LNCaP clone FGC (cell line): ENCODE results near the gene EPX.

Source experiments
- DNase-seq: peaks from one replicate; pipeline ENCODE4 v3.0.0-alpha.2; 2011; ENCODE audit warnings: low read depth
- H3K4me3 ChIP-seq: 2 replicates; pipeline ENCODE4 v1.5.1; 2011; ENCODE audit warnings: mild to moderate bottlenecking, low read depth, low read length, control low read depth
- TF ChIP-seq, protein P1 (sequence below): IDR thresholded peaks from 2 replicates; pipeline ENCODE4 v1.5.1; 2012; ENCODE audit warnings: mild to moderate bottlenecking; ENCODE audit not compliant: control insufficient read depth, insufficient read depth; ENCODE audit errors: extremely low read depth

The EPX gene

DNA sequence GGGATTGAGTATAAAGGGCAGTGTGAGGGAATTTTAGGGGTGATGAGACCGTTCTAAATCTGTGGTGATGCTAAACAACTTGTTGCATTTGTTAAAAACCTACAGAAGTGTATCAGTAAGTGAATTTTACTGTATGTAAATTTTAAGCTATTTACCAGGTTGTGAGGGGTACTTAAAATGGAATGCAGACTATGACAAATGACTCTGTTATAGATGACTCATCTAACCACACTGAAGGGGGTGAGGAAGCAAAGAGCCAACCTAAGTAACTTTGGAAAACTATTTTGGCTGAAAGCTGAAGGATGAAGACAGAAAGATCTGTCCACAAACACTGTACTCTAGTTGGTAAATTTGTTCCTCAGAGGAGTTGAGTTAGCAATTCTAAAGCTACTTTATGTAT lies 31.8 kb downstream of the EPX start:
- DNase-seq = no peak
- TF ChIP-seq, protein P1, sequence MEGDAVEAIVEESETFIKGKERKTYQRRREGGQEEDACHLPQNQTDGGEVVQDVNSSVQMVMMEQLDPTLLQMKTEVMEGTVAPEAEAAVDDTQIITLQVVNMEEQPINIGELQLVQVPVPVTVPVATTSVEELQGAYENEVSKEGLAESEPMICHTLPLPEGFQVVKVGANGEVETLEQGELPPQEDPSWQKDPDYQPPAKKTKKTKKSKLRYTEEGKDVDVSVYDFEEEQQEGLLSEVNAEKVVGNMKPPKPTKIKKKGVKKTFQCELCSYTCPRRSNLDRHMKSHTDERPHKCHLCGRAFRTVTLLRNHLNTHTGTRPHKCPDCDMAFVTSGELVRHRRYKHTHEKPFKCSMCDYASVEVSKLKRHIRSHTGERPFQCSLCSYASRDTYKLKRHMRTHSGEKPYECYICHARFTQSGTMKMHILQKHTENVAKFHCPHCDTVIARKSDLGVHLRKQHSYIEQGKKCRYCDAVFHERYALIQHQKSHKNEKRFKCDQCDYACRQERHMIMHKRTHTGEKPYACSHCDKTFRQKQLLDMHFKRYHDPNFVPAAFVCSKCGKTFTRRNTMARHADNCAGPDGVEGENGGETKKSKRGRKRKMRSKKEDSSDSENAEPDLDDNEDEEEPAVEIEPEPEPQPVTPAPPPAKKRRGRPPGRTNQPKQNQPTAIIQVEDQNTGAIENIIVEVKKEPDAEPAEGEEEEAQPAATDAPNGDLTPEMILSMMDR = no peak
- H3K4me3 ChIP-seq = no peak overlapping the region

DNA sequence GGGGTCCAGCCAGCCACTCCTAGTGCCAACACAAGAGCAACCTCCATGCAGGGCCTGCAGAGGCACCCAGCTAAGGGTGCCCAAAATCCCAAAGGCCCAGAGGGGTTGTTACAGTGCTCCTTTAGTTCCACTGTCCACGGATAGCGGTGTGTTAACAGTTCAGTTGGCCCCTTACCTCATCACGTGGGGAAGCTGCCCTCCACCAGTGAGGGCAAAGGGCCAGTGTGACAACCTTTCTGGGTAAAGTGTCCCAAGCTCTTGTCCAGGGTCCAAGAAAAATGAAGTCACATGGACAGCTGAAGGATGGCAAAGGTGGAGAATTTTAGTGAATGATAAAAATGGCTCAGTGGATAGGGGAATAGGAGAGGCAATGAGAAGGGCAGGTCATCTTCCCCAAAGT lies 35.2 kb downstream of the EPX start:
- DNase-seq = no peak
- H3K4me3 ChIP-seq = no peak overlapping the region
- TF ChIP-seq, protein P1 = no peak

DNA sequence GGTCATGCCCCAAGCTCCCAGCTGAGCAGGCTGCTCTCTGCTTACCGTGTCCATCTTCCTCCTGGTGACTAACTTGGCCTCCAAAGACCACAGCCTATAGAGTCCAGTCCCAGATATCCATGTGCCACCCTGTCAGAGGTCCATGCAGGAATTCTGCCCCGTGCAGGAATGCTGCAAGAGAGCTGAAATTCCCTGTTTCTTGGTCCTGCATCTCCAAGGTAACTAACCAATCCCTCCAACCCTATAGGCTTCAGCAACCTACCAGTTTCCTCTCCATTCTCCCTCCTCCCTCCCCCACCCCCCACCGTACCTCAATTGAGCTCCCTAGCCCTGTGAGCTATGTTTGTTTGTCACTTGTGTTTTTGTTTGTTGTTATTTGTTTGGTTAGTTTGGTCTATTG lies 36.2 kb downstream of the EPX start:
- TF ChIP-seq, protein P1 = no peak
- no peak overlapping the region for H3K4me3 ChIP-seq
- no peak for DNase-seq

DNA sequence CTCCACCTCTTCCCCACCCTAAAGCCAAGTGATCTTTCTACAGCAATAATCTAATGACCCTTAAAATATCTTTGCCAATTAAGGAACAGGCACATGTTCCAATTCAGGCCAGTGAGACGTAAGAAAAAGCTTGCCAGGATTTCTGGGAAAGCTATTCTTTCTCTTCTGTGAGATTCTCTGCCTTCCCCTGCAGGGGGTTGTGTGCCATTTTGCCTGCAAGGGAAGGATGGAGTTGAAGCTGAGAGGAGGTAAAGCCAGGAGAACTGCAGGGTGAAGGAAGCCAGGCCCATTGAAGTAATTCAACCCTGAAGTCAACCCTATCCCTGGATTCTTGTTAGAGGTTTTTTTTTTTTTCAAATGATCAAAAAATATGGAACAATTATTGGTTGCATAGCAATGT lies 36.9 kb downstream of the EPX start:
- DNase-seq = no peak
- TF ChIP-seq, protein P1 = no peak
- no peak overlapping the region for H3K4me3 ChIP-seq

DNA sequence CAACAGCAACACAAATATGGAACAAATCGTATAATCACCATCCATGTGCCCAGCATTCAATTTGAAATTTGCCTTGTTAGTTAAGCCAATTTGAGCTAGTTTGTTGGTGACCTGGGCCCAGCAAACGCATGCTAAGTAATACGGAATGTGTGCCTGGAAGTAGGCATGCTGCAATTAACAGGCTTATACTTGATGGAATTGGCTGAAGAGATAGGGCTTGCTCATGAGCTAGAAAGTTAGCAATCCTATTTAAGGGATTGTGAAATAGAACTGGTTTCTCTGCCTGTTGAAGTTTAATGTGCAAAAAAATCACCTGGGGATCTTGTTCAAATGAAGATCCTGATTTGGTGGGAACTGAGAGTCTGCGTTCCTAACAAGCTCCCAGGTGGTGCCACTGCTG lies 37.4 kb downstream of the EPX start:
- TF ChIP-seq, protein P1 = no peak
- no peak for DNase-seq
- no peak overlapping the region for H3K4me3 ChIP-seq

DNA sequence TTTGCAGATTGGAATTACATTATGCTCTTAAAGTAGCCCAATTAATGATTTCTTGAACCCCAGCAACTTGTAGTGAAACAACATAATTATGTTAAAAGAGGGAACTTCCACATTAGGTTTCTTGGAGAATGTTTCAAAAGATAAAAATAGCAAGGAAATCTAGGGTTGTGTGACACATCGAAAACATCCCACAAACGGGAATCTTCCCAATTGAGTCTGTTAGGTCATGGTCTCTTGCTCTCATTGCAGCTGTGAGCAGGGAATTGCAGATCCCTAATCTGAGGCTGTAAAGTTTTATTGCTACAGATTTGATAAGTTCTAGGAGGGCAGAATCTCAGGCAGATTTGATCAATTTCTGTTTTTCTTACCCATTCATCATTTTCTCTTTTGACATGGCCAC lies 39.1 kb downstream of the EPX start:
- H3K4me3 ChIP-seq = no peak overlapping the region
- DNase-seq = no peak
- TF ChIP-seq, protein P1 = no peak

DNA sequence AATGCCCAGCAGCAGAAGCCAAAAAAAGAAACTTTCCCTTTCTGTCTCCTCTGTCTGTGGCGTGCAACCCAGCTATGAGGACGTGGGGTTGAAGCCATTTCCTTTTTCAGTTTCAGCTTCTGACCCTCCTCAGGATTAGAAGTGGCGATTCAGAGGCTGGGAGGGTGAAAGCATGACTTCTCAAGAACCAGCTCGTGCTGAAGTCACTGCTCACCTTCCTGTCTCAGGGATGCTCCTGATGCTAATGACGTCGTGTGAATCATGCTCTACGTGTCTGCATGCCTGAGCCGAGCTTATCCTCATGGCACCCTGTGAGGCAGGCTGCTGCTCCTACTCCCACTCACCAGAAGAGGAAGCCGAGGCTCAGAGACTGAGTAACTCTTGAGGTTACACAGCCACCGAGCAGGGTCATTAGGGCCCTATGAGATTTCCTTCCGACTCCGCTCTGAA lies 40.2 kb downstream of the EPX start:
- DNase-seq = no peak
- TF ChIP-seq, protein P1 = no peak
- H3K4me3 ChIP-seq = no peak overlapping the region
